Activated T-helper 1 cell treated with anti-CD3 and anti-CD28 coated beads, Interleukin-12 subunit alpha, Interleukin-12 subunit beta, Interleukin-2, Interleukin-4 antibody, amounts not matched to agents 30 ng/mL and 10 ng/mL and 1 ng/mL, durations not matched to agents 14 hours and 24 hours and 36 hours (primary cell): Measurements from ENCODE around the gene GABARAPL1. TPM values are rescaled to one million over a fixed set of nuclear protein-coding genes. Genes with fewer than 3 reads are reported as not detected.

Experiments used
- DNase-seq: peaks from one replicate; pipeline ENCODE4 v3.0.0; 2021; ENCODE audit warnings: low spot score
- H3K27ac Mint-ChIP-seq: one replicate; pipeline ENCODE4 v1.8.0; 2021; ENCODE audit warnings: mild to moderate bottlenecking, mixed read lengths
- H3K27me3 Mint-ChIP-seq: one replicate; pipeline ENCODE4 v1.8.0; 2022; ENCODE audit warnings: mild to moderate bottlenecking, moderate library complexity, mixed read lengths; ENCODE audit not compliant: insufficient read depth
- H3K36me3 Mint-ChIP-seq: one replicate; pipeline ENCODE4 v1.8.0; 2021; ENCODE audit warnings: low read depth, mixed read lengths
- H3K4me1 Mint-ChIP-seq: one replicate; pipeline ENCODE4 v1.8.0; 2021; ENCODE audit warnings: low read depth, mixed read lengths
- H3K4me3 Mint-ChIP-seq: one replicate; pipeline ENCODE4 v1.8.0; 2021; ENCODE audit warnings: mild to moderate bottlenecking, moderate library complexity, mixed read lengths
- H3K9me3 Mint-ChIP-seq: one replicate; pipeline ENCODE4 v1.8.0; 2021; ENCODE audit warnings: mixed read lengths
- intact Hi-C: fragments of 100-400 bp; cut with micrococcal nuclease; formaldehyde crosslinking; loops from one replicate; pipeline ENCODE4 v1.15.1; 2024
- total RNA-seq: library from RNA; stranded (reverse); gene quantifications from 2 replicates; pipeline ENCODE4 v1.2.3, GENCODE V29; 2022

The GABARAPL1 gene
- total RNA-seq, result 5.0 and 6.6 TPM in 2 replicates

GRCh38 chr12:10212739-10213131 is at the start of gene GABARAPL1:
Gene GABARAPL1, plus strand, starts transcription at chr12:10212877. Its CDS starts 253 bp downstream, at chr12:10213130.
- peak; percentile 67 for DNase-seq
- H3K27me3 Mint-ChIP-seq, result peaks cover 20% of the 10 kb centered on the region
- H3K9me3 Mint-ChIP-seq, result no peaks in the 10 kb centered on the region
- H3K27ac Mint-ChIP-seq, result peak within 1 kb of the TSS; percentile 93
- intact Hi-C loops, result loop anchor here (1.0 to 10.0 kb wide), 11 partner anchors 60 to 1188 kb away; partner anchors contain the start of genes CLEC2B, MAGOHB and STYK1
- no peaks in the 10 kb centered on the region for H3K36me3 Mint-ChIP-seq
- H3K4me3 Mint-ChIP-seq, result peak within 1 kb of the TSS; percentile 84
- peaks cover 32% of the 10 kb centered on the region for H3K4me1 Mint-ChIP-seq

- Mint-ChIP-seq H3K4me3 (no peak overlapping the region), H3K9me3 (no peaks in the 10 kb centered on the region), H3K27ac (no peak overlapping the region), H3K36me3 (no peaks in the 10 kb centered on the region), H3K27me3 (peaks cover 36% of the 10 kb centered on the region), H3K4me1 (no peaks in the 10 kb centered on the region)
- no peak for DNase-seq
- intact Hi-C loops, result no loop called here
Observed at GRCh38 chr12:10163084-10163483, 49.6 kb upstream of the GABARAPL1 start.

- H3K4me3 Mint-ChIP-seq, result no peak overlapping the region
- H3K27ac Mint-ChIP-seq, result no peak overlapping the region
- H3K4me1 Mint-ChIP-seq, result no peaks in the 10 kb centered on the region
- H3K36me3 Mint-ChIP-seq, result no peaks in the 10 kb centered on the region
- DNase-seq, result no peak
- H3K27me3 Mint-ChIP-seq, result peaks cover 31% of the 10 kb centered on the region
- H3K9me3 Mint-ChIP-seq, result no peaks in the 10 kb centered on the region
- intact Hi-C loops, result no loop called here
Observed at GRCh38 chr12:10165421-10165820, 47.3 kb upstream of the GABARAPL1 start.

GRCh38 chr12:10167599-10167998 is 45.1 kb upstream of the GABARAPL1 start:
- no peak overlapping the region for H3K27ac Mint-ChIP-seq
- intact Hi-C loops, result no loop called here
- DNase-seq, result no peak
- H3K36me3 Mint-ChIP-seq, result no peaks in the 10 kb centered on the region
- peaks cover 31% of the 10 kb centered on the region for H3K27me3 Mint-ChIP-seq
- no peak overlapping the region for H3K4me3 Mint-ChIP-seq
- H3K4me1 Mint-ChIP-seq, result no peaks in the 10 kb centered on the region
- no peaks in the 10 kb centered on the region for H3K9me3 Mint-ChIP-seq

GRCh38 chr12:10169104-10169503 is 43.6 kb upstream of the GABARAPL1 start:
- Mint-ChIP-seq H3K4me1 (no peaks in the 10 kb centered on the region), H3K27me3 (peaks cover 27% of the 10 kb centered on the region), H3K9me3 (no peaks in the 10 kb centered on the region), H3K27ac (no peak overlapping the region), H3K36me3 (no peaks in the 10 kb centered on the region), H3K4me3 (no peak overlapping the region)
- DNase-seq, result no peak
- intact Hi-C loops, result no loop called here

GRCh38 chr12:10170216-10170615 is 42.5 kb upstream of the GABARAPL1 start:
- no peak for DNase-seq
- H3K27ac Mint-ChIP-seq, result no peak overlapping the region
- H3K36me3 Mint-ChIP-seq, result no peaks in the 10 kb centered on the region
- no peaks in the 10 kb centered on the region for H3K9me3 Mint-ChIP-seq
- H3K4me3 Mint-ChIP-seq, result no peak overlapping the region
- no peaks in the 10 kb centered on the region for H3K4me1 Mint-ChIP-seq
- intact Hi-C loops, result no loop called here
- peaks cover 23% of the 10 kb centered on the region for H3K27me3 Mint-ChIP-seq

- Mint-ChIP-seq H3K9me3 (no peaks in the 10 kb centered on the region), H3K36me3 (no peaks in the 10 kb centered on the region), H3K4me1 (no peaks in the 10 kb centered on the region), H3K27me3 (peaks cover 20% of the 10 kb centered on the region), H3K27ac (no peak within 1 kb of the TSS), H3K4me3 (no peak within 1 kb of the TSS)
- no peak for DNase-seq
- intact Hi-C loops, result no loop called here
Observed at GRCh38 chr12:10171973-10172728, 40.5 kb upstream of the GABARAPL1 start, which contains the start of gene OLR1. Gene OLR1, minus strand, starts transcription at chr12:10172132. Its CDS starts 55 bp downstream, at chr12:10172077.

- intact Hi-C loops, result no loop called here
- no peaks in the 10 kb centered on the region for H3K36me3 Mint-ChIP-seq
- H3K27ac Mint-ChIP-seq, result no peak overlapping the region
- DNase-seq, result no peak
- no peaks in the 10 kb centered on the region for H3K4me1 Mint-ChIP-seq
- peaks cover 12% of the 10 kb centered on the region for H3K27me3 Mint-ChIP-seq
- H3K9me3 Mint-ChIP-seq, result no peaks in the 10 kb centered on the region
- H3K4me3 Mint-ChIP-seq, result no peak overlapping the region
Observed at GRCh38 chr12:10174986-10175614, 37.6 kb upstream of the GABARAPL1 start.

- intact Hi-C loops, result no loop called here
- H3K4me3 Mint-ChIP-seq, result no peak overlapping the region
- no peak for DNase-seq
- H3K9me3 Mint-ChIP-seq, result no peaks in the 10 kb centered on the region
- no peak overlapping the region for H3K27ac Mint-ChIP-seq
- H3K4me1 Mint-ChIP-seq, result no peaks in the 10 kb centered on the region
- H3K27me3 Mint-ChIP-seq, result peaks cover 14% of the 10 kb centered on the region
- no peaks in the 10 kb centered on the region for H3K36me3 Mint-ChIP-seq
Observed at GRCh38 chr12:10175846-10176636, 36.6 kb upstream of the GABARAPL1 start.

GRCh38 chr12:10178821-10179220 is 33.9 kb upstream of the GABARAPL1 start, which contains the start of gene TMEM52B:
Gene TMEM52B, plus strand, starts transcription at chr12:10179032. Its CDS starts 543 bp downstream, at chr12:10179575.
- no peak within 1 kb of the TSS for H3K27ac Mint-ChIP-seq
- H3K36me3 Mint-ChIP-seq, result no peaks in the 10 kb centered on the region
- DNase-seq, result no peak
- no peak within 1 kb of the TSS for H3K4me3 Mint-ChIP-seq
- H3K27me3 Mint-ChIP-seq, result peaks cover 10% of the 10 kb centered on the region
- no peaks in the 10 kb centered on the region for H3K4me1 Mint-ChIP-seq
- no peaks in the 10 kb centered on the region for H3K9me3 Mint-ChIP-seq
- intact Hi-C loops, result no loop called here

GRCh38 chr12:10179776-10180181 is 32.9 kb upstream of the GABARAPL1 start:
- H3K27ac Mint-ChIP-seq, result no peak overlapping the region
- no peak overlapping the region for H3K4me3 Mint-ChIP-seq
- H3K27me3 Mint-ChIP-seq, result peaks cover 19% of the 10 kb centered on the region
- intact Hi-C loops, result no loop called here
- H3K36me3 Mint-ChIP-seq, result no peaks in the 10 kb centered on the region
- H3K4me1 Mint-ChIP-seq, result no peaks in the 10 kb centered on the region
- DNase-seq, result no peak
- no peaks in the 10 kb centered on the region for H3K9me3 Mint-ChIP-seq

GRCh38 chr12:10182354-10183049 is 30.2 kb upstream of the GABARAPL1 start:
- no peak overlapping the region for H3K4me3 Mint-ChIP-seq
- no peaks in the 10 kb centered on the region for H3K4me1 Mint-ChIP-seq
- no peaks in the 10 kb centered on the region for H3K9me3 Mint-ChIP-seq
- H3K27ac Mint-ChIP-seq, result no peak overlapping the region
- H3K36me3 Mint-ChIP-seq, result no peaks in the 10 kb centered on the region
- no peak for DNase-seq
- intact Hi-C loops, result no loop called here
- H3K27me3 Mint-ChIP-seq, result peaks cover 26% of the 10 kb centered on the region
